HL-60 (cell line): Measurements from ENCODE around the gene BABAM2.

ENCODE experiments used
- GABPA ChIP-seq: IDR thresholded peaks from 2 replicates; pipeline ENCODE4 v1.6.1; 2012; ENCODE audit warnings: low read depth
- POLR2AphosphoS5 ChIP-seq: IDR thresholded peaks from 2 replicates; pipeline ENCODE4 v1.6.1; 2012; ENCODE audit warnings: low read depth
- TF ChIP-seq, protein P1 (sequence below): IDR thresholded peaks from one replicate; pipeline ENCODE4 v1.5.1; 2011; ENCODE audit warnings: low read length, control low read depth, inconsistent platforms; ENCODE audit not compliant: insufficient read depth

DNA sequence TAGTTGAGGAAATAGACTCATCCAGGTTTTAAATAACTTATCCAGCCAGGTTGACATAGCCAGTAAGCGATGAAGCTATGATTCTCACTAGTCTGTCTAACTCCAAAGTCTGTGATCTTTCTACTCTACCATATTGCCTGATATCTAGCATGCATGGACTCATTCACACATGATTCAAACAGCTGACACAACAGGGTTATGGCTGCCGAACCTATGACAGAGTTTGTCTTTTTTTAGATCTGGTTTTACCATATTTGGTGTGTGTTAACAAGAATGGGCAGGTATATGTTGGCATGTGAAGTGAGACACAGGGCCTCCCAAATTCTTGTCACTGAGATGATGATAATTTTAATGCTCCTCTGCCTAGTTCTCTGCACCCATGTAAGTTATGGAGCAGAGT is 210.6 kb downstream of the BABAM2 start:
- TF ChIP-seq, protein P1, sequence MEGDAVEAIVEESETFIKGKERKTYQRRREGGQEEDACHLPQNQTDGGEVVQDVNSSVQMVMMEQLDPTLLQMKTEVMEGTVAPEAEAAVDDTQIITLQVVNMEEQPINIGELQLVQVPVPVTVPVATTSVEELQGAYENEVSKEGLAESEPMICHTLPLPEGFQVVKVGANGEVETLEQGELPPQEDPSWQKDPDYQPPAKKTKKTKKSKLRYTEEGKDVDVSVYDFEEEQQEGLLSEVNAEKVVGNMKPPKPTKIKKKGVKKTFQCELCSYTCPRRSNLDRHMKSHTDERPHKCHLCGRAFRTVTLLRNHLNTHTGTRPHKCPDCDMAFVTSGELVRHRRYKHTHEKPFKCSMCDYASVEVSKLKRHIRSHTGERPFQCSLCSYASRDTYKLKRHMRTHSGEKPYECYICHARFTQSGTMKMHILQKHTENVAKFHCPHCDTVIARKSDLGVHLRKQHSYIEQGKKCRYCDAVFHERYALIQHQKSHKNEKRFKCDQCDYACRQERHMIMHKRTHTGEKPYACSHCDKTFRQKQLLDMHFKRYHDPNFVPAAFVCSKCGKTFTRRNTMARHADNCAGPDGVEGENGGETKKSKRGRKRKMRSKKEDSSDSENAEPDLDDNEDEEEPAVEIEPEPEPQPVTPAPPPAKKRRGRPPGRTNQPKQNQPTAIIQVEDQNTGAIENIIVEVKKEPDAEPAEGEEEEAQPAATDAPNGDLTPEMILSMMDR: no peak
- no peak for TF ChIP-seq POLR2AphosphoS5
- no peak for TF ChIP-seq GABPA
